Prostate gland (tissue), 2 donors: ENCODE data around the gene MPZL1.

ENCODE experiments used
- POLR2A ChIP-seq: fragments of 450-650 bp; IDR thresholded peaks from one replicate; pipeline ENCODE4 v1.6.1; 2016; ENCODE audit warnings: antibody characterized with exemption, mild to moderate bottlenecking
- POLR2AphosphoS5 ChIP-seq: sonication (generic); formaldehyde crosslinking; IDR thresholded peaks from one replicate; pipeline ENCODE4 v1.6.1; 2017; ENCODE audit warnings: antibody characterized with exemption
- TF ChIP-seq, protein P1 (sequence below), 4 experiments: fragments of 200-600 bp in 2 of 4; fragments of 450-650 bp in 2 of 4; sonication (generic) in 2 of 4; IDR thresholded peaks; 1 replicate in 3 of 4; 2 replicates in 1 of 4; pipeline ENCODE4 v1.5.1; 2016 to 2019; ENCODE audit warnings: antibody characterized with exemption in 4 of 4, mild to moderate bottlenecking in 2 of 4, moderate library complexity in 2 of 4

GRCh38 chr1:167782946-167783345 is 61.2 kb downstream of the MPZL1 start:
- TF ChIP-seq, protein P1, sequence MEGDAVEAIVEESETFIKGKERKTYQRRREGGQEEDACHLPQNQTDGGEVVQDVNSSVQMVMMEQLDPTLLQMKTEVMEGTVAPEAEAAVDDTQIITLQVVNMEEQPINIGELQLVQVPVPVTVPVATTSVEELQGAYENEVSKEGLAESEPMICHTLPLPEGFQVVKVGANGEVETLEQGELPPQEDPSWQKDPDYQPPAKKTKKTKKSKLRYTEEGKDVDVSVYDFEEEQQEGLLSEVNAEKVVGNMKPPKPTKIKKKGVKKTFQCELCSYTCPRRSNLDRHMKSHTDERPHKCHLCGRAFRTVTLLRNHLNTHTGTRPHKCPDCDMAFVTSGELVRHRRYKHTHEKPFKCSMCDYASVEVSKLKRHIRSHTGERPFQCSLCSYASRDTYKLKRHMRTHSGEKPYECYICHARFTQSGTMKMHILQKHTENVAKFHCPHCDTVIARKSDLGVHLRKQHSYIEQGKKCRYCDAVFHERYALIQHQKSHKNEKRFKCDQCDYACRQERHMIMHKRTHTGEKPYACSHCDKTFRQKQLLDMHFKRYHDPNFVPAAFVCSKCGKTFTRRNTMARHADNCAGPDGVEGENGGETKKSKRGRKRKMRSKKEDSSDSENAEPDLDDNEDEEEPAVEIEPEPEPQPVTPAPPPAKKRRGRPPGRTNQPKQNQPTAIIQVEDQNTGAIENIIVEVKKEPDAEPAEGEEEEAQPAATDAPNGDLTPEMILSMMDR (IDR thresholded peaks at IDR 0.05), result no peak
- TF ChIP-seq POLR2A (no peak), POLR2AphosphoS5 (no peak)
